Stomach (tissue), 4 donors: ENCODE measurements around the gene ALG10B.
"Not testable (repeated sequence)": the region's sequence is repeated elsewhere in the genome, so short reads cannot be mapped to it uniquely, and the experiment has no call there.

Source experiments
- CTCF ChIP-seq, 7 experiments: fragments of 450-650 bp in 4 of 7; fragments of 200-600 bp in 3 of 7; sonication (generic) in 3 of 7; IDR thresholded peaks; one replicate each; pipeline ENCODE4 v1.5.1; 2016 to 2019; ENCODE audit warnings: antibody characterized with exemption in 7 of 7, control low read depth in 2 of 7, mild to moderate bottlenecking in 1 of 7
- POLR2A ChIP-seq, 4 donors: fragments of 450-650 bp; IDR thresholded peaks; one replicate each; pipeline ENCODE4 v1.6.1; 2016; ENCODE audit warnings: antibody characterized with exemption in 4 of 4, control low read depth in 2 of 4, mild to moderate bottlenecking in 1 of 4, moderate library complexity in 1 of 4

GRCh38 chr12:38343256-38343655 lies 26.7 kb downstream of the ALG10B start:
- not testable (repeated sequence) for TF ChIP-seq CTCF, POLR2A (IDR thresholded peaks at IDR 0.05)
